ENCODE results near the gene SLC22A2.

DNA sequence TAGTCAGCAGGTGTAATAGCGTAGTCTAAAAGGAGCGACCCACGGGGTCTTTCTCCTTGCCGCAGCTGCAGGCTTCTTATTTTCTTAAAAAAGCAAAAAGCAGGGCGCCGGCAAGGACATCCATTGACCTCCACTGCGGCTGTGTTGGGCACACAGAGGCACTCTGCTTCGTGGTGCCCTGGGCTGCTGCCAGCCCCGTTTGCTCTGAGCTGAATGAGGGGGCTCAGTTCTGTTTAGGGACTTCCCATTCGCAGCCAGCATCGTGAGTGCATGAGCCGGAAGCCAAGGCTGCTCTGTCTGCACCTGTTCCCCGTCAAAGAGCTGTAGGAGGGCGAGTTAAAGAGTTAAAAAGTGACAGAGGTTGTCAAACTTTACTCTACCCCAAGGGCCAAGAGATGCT, 1.7 kb upstream of the SLC22A2 start:
- TF ChIP-seq ZNF114 (tag by site-specific recombination; IDR thresholded peaks at IDR 0.05) (no peak), ZNF335 (tag by site-specific recombination; conservative IDR thresholded peaks at IDR 0.05) (no peak), ZEB2 (tag by site-specific recombination; IDR thresholded peaks at IDR 0.05) (no peak), ZFP69B (tag by site-specific recombination; IDR thresholded peaks at IDR 0.05) (no peak), GFI1B (tag by site-specific recombination; IDR thresholded peaks at IDR 0.05) (no peak), ZNF514 (tag by site-specific recombination; IDR thresholded peaks at IDR 0.05) (no peak), SP2 (tag by site-specific recombination; IDR thresholded peaks at IDR 0.05) (no peak), ZNF549 (tag by site-specific recombination; IDR thresholded peaks at IDR 0.05) (no peak), ZFP37 (tag by site-specific recombination; IDR thresholded peaks at IDR 0.05) (no peak), ZNF76 (tag by site-specific recombination; IDR thresholded peaks at IDR 0.05; ENCODE audit: borderline replicate concordance, low read depth) (no peak), TCF7L2 (IDR thresholded peaks at IDR 0.05; ENCODE audit: borderline replicate concordance, low read depth, low read length) (no peak)
- TF ChIP-seq, protein P1, sequence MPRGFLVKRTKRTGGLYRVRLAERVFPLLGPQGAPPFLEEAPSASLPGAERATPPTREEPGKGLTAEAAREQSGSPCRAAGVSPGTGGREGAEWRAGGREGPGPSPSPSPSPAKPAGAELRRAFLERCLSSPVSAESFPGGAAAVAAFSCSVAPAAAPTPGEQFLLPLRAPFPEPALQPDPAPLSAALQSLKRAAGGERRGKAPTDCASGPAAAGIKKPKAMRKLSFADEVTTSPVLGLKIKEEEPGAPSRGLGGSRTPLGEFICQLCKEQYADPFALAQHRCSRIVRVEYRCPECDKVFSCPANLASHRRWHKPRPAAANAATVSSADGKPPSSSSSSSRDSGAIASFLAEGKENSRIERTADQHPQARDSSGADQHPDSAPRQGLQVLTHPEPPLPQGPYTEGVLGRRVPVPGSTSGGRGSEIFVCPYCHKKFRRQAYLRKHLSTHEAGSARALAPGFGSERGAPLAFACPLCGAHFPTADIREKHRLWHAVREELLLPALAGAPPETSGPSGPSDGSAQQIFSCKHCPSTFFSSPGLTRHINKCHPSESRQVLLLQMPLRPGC (tag by site-specific recombination; IDR thresholded peaks at IDR 0.05), result no peak
- TF ChIP-seq, protein P2, sequence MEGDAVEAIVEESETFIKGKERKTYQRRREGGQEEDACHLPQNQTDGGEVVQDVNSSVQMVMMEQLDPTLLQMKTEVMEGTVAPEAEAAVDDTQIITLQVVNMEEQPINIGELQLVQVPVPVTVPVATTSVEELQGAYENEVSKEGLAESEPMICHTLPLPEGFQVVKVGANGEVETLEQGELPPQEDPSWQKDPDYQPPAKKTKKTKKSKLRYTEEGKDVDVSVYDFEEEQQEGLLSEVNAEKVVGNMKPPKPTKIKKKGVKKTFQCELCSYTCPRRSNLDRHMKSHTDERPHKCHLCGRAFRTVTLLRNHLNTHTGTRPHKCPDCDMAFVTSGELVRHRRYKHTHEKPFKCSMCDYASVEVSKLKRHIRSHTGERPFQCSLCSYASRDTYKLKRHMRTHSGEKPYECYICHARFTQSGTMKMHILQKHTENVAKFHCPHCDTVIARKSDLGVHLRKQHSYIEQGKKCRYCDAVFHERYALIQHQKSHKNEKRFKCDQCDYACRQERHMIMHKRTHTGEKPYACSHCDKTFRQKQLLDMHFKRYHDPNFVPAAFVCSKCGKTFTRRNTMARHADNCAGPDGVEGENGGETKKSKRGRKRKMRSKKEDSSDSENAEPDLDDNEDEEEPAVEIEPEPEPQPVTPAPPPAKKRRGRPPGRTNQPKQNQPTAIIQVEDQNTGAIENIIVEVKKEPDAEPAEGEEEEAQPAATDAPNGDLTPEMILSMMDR (tag by site-specific recombination; IDR thresholded peaks at IDR 0.05), result no peak
